Suprapubic skin (tissue), 4 donors: ENCODE data around the gene ENTREP1. TPM values are rescaled to one million over a fixed set of nuclear protein-coding genes. Genes with fewer than 3 reads are reported as not detected.
"Not testable (repeated sequence)": the region's sequence is repeated elsewhere in the genome, so short reads cannot be mapped to it uniquely, and the experiment has no call there.

ENCODE experiments used
- DNase-seq, 2 donors: peaks; one replicate each; pipeline ENCODE4 v3.0.0-alpha.2; 2019; ENCODE audit warnings: low spot score in 2 of 2
- H3K27ac ChIP-seq: fragments of 200-600 bp; sonication (generic); one replicate; pipeline ENCODE4 v1.5.1; 2019
- H3K27me3 ChIP-seq: fragments of 200-600 bp; sonication (generic); one replicate; pipeline ENCODE4 v1.5.1; 2019
- H3K36me3 ChIP-seq: fragments of 200-600 bp; sonication (generic); one replicate; pipeline ENCODE4 v1.5.1; 2019
- H3K4me1 ChIP-seq: fragments of 200-600 bp; sonication (generic); one replicate; pipeline ENCODE4 v1.5.1; 2019
- H3K4me3 ChIP-seq: fragments of 200-600 bp; sonication (generic); one replicate; pipeline ENCODE4 v1.5.1; 2019; ENCODE audit warnings: mild to moderate bottlenecking
- H3K9me3 ChIP-seq: fragments of 200-600 bp; sonication (generic); one replicate; pipeline ENCODE4 v1.5.1; 2019
- EP300 ChIP-seq: sonication (generic); formaldehyde crosslinking; IDR thresholded peaks from one replicate; pipeline ENCODE4 v1.6.1; 2017; ENCODE audit warnings: antibody characterized with exemption
- POLR2A ChIP-seq, 2 donors: fragments of 450-650 bp; IDR thresholded peaks; one replicate each; pipeline ENCODE4 v1.6.1; 2017; ENCODE audit warnings: antibody characterized with exemption in 2 of 2, mild to moderate bottlenecking in 2 of 2, moderate library complexity in 2 of 2
- POLR2AphosphoS5 ChIP-seq, 3 donors: sonication (generic); formaldehyde crosslinking; IDR thresholded peaks; one replicate each; pipeline ENCODE4 v1.6.1; 2017; ENCODE audit warnings: antibody characterized with exemption in 3 of 3
- WGBS: methylation state at CpG from one replicate; pipeline ENCODE4 v1.1.5; 2018; 5-methylcytosine and 5-hydroxymethylcytosine counted together
- total RNA-seq, 4 donors: library from RNA; depleted of rRNA; stranded (reverse); fragments of >200 nt; gene quantifications; one replicate each; pipeline ENCODE4 v1.1.0, GENCODE V29; 2016
- TF ChIP-seq, protein P1 (sequence below), 2 donors: fragments of 200-600 bp in 1 of 2; fragments of 450-650 bp in 1 of 2; sonication (generic) in 1 of 2; IDR thresholded peaks; one replicate each; pipeline ENCODE4 v1.5.1; 2016 to 2019; ENCODE audit warnings: antibody characterized with exemption in 2 of 2, mild to moderate bottlenecking in 1 of 2, moderate library complexity in 1 of 2

Gene ENTREP1
- total RNA-seq, 4 donors from 2014 or later, result 8.6 to 49.2 (median 17.8) TPM

DNA sequence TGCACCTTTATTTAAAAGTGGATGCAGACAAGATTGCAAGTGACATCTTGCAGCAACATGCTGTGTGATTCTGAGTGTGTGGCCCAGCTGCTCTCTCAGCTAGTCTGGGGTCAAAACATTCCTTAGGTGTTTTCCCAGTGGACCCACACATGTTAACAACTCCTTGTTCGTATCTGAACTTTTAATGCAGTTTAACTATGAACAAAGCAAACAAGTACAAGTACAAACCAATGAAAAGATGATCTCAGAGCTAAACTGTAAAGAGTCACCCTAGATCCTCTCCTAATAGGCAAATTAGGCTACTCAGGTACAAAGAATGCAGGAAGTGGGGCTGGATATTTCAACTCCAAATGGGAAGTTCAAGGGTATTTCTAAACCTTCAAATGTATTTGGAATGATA is 108.4 kb downstream of the ENTREP1 start:
- WGBS, result 43% methylated on average over 1 of the region's 1 CpG
- no peaks in the 10 kb centered on the region for H3K4me1 ChIP-seq
- no peak overlapping the region for H3K4me3 ChIP-seq
- peak in 1 of 2 donors; percentile 20 for DNase-seq
- TF ChIP-seq POLR2AphosphoS5 (IDR thresholded peaks at IDR 0.05) (no peak), POLR2A (IDR thresholded peaks at IDR 0.05) (no peak), EP300 (no peak)
- H3K27me3 ChIP-seq, result no peaks in the 10 kb centered on the region
- peaks cover 3% of the 10 kb centered on the region for H3K36me3 ChIP-seq
- H3K27ac ChIP-seq, result no peak overlapping the region
- no peaks in the 10 kb centered on the region for H3K9me3 ChIP-seq

DNA sequence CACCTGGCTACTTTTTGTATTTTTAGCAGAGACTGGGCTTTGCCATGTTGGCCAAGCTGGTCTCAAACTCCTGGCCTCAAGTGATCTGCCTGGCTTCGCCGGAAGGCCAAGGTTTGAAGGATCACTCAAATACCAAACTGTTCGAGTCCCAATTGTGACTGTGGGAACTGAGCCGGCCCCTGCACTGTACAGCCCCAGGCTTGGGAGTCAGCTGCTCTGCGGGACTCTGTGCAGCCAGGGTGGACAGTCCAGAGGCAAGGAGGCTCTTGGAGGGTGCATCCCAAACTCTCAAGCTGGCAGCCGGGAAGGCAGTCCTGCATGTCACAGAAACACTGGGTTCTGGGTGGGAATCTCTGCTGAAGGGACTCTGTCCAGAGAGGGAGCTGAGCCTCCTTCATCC is 109.0 kb downstream of the ENTREP1 start:
- TF ChIP-seq POLR2A (IDR thresholded peaks at IDR 0.05), result no peak
- TF ChIP-seq POLR2AphosphoS5 (IDR thresholded peaks at IDR 0.05), result no peak
- no peak for TF ChIP-seq EP300
- TF ChIP-seq, protein P1, sequence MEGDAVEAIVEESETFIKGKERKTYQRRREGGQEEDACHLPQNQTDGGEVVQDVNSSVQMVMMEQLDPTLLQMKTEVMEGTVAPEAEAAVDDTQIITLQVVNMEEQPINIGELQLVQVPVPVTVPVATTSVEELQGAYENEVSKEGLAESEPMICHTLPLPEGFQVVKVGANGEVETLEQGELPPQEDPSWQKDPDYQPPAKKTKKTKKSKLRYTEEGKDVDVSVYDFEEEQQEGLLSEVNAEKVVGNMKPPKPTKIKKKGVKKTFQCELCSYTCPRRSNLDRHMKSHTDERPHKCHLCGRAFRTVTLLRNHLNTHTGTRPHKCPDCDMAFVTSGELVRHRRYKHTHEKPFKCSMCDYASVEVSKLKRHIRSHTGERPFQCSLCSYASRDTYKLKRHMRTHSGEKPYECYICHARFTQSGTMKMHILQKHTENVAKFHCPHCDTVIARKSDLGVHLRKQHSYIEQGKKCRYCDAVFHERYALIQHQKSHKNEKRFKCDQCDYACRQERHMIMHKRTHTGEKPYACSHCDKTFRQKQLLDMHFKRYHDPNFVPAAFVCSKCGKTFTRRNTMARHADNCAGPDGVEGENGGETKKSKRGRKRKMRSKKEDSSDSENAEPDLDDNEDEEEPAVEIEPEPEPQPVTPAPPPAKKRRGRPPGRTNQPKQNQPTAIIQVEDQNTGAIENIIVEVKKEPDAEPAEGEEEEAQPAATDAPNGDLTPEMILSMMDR (IDR thresholded peaks at IDR 0.05), result no peak
- no peak overlapping the region for H3K27ac ChIP-seq
- H3K4me3 ChIP-seq, result no peak overlapping the region
- H3K27me3 ChIP-seq, result no peaks in the 10 kb centered on the region
- H3K9me3 ChIP-seq, result no peaks in the 10 kb centered on the region
- peaks cover 3% of the 10 kb centered on the region for H3K36me3 ChIP-seq
- H3K4me1 ChIP-seq, result no peaks in the 10 kb centered on the region
- 91% methylated on average over 4 of the region's 6 CpGs for WGBS
- DNase-seq, result peak in 1 of 2 donors; percentile 67

DNA sequence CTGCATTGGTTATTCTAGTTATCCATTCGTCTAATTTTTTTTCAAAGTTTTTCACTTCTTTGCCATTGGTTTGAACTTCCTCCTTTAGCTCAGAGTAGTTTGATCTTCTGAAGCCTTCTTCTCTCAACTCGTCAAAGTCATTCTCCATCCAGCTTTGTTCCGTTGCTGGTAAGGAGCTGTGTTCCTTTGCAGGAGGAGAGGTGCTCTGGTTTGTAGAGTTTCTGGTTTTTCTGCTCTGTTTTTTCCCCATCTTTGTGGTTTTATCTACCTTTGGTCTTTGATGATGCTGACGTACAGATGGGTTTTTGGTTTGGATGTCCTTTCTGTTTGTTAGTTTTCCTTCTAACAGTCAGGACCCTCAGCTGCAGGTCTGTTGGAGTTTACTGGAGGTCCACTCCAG is 114.6 kb downstream of the ENTREP1 start:
- H3K4me3 ChIP-seq, DNase-seq, H3K27me3 ChIP-seq, H3K4me1 ChIP-seq, H3K9me3 ChIP-seq, H3K27ac ChIP-seq: not testable (repeated sequence)
- peaks cover 20% of the 10 kb centered on the region for H3K36me3 ChIP-seq
- 92% methylated on average over 4 of the region's 4 CpGs for WGBS

DNA sequence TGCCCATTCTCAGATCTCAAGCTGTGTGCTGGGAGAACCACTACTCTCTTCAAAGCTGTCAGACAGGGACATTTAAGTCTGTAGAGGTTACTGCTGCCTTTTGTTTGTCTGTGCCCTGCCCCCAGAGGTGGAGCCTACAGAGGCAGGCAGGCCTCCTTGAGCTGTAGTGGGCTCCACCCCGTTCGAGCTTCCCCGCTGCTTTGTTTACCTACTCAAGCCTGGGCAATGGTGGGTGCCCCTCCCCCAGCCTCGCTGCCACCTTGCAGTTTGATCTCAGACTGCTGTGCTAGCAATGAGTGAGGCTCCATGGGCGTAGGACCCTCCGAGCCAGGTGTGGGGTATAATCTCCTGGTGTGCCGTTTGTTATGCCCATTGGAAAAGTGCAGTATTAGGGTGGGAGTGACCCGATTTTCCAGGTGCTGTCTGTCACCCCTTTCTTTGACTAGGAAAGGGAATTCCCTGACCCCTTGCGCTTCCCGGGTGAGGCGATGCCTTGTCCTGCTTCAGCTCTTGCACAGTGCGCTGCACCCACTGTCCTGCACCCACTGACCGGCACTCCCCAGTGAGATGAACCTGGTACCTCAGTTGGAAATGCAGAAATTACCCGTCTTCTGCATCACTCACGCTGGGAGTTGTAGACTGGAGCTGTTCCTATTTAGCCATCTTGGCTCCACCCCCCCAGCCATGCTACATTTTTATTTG is 115.4 kb downstream of the ENTREP1 start:
- H3K9me3 ChIP-seq, H3K4me3 ChIP-seq, H3K27ac ChIP-seq, H3K4me1 ChIP-seq, H3K27me3 ChIP-seq: not testable (repeated sequence)
- WGBS, result 93% methylated on average over 12 of the region's 15 CpGs
- peak in 1 of 2 donors; percentile 67 for DNase-seq
- H3K36me3 ChIP-seq, result peaks cover 20% of the 10 kb centered on the region

Other genes starting within 250 kb of the ENTREP1 start
- 100 to 1,000 TPM in 3 of 4 donors, 10 to 100 TPM in 1; 96.3 to 240 (median 117) TPM for gene TJP2, start 150.9 kb upstream of the ENTREP1 start, total RNA-seq